A549 treated with CORT108297 at 1 μM for 4 hours (cell line): Measurements from ENCODE around the gene DERL2. TPM values are rescaled to one million over a fixed set of nuclear protein-coding genes. Genes with fewer than 3 reads are reported as not detected.

ENCODE experiments used
- total RNA-seq: library from RNA; stranded (reverse); fragments of 200-300 nt; extraction: Qiagen RNA extraction; gene quantifications from 5 replicates; pipeline ENCODE4 v1.2.3, GENCODE V29; 2022

DERL2 gene
- total RNA-seq, result 105 to 115 TPM (median 108 TPM) in 5 replicates

DNA sequence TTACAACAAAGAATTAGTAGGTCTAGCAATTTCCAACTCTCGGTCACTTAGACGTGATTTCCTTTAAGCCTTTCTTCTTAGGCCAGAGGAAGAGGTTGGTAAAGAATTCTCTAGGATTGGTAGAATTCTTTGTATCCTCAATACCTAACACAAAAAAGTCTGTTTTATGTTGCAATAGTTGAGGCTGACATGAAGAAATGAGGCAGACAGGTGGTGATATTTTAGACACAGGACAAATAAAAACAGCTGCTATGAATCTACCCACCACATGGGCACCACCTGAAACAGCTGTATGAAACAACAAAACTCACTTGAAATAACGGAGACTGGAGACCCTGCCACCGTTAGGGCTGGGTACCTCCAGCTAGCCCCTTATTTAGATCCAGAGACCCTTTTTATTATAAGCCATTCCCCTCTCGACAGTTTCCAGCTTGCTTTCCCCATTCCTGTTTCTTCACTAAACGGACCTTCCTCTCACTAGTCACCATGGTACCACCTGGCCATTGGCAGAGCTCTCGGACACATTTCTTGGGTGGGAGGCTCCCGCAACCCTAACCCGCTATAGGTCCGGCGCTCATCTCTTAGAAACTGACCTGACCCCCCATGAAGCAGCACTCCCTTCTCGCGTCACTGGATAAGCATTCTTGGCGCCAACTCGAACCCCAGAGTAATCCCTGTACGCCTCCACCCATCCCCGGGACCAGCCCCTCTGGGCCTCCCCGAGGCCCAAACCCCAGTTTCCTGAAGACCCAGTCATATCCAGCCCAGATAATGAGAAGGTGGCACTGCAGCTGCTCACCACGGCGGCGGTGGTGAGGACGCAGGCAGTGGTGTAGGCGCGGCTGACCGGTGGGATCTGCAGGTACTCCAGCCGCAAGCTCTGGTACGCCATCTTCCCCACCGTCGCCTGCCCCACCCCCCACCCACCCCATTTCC is at the start of gene DERL2:
Gene DERL2, minus strand, starts transcription at position 909 of the 936 bp plus-strand sequence. Its CDS starts 17 bp downstream, at position 892.

DNA sequence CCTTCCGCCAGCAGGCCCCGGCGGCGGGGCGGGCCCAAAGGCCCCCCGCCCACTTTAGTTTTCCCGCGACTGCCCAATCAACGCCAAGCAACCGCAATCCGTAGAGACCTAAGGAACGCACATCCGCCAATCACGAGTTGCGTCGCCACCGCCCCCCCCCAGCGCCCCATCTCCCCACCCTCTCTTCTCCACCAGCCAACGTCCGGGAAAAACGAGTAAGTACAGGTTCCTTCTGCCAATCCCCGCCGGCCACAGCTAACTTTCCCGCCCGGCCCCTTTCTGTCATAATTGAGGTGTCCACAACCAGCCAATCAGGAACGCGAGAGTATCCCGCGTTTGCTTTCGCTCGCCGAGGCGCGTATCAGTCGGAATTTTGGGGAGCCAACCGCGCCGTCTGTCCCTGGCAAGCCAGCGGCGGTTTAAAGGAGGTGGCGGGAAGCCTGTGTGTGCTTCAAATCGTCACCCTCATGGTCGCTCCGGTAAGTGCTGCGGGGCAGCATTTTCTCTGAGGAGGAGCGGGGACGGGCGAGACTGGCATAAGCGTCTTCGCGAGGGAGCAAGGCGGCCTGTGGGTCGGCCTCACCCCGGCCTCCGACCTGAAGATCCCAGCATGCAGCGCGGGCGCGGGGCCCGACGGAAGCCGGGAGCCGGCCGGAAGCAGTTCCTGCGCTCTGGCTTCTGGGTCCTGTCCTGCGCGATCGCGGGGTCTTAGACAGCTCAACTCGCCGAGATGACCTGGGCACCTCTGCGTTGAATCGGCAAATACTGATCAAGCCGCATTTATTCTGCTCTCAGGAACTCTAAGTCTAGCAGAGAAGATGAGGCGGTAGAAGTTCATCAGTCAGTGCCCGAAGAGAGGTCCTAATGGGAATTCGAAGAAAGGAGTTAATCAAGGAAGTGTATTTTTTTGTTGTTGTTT is 487 bp upstream of the DERL2 start, which contains the start of gene MIS12:
Gene MIS12, plus strand, starts transcription at position 361 of the 919 bp plus-strand sequence. CDS start 2,297 bp downstream, outside the sequence.

GRCh38 chr17:5438716-5439445 is 47.1 kb downstream of the DERL2 start, which contains the start of gene C1QBP:
Gene C1QBP, minus strand, starts transcription at chr17:5439155. Its CDS starts 82 bp downstream, at chr17:5439073.

Other genes starting within 250 kb of the DERL2 start
- gene RABEP1, start 203.9 kb downstream of the DERL2 start, total RNA-seq, result 40.2 to 43.9 TPM (median 43.5 TPM) in 5 replicates
- gene NUP88, start 66.5 kb downstream of the DERL2 start, total RNA-seq, result 70.3 to 120 TPM (median 82.4 TPM) in 5 replicates
- gene RPAIN, start 66.0 kb downstream of the DERL2 start, total RNA-seq, result 32.2 to 53.6 TPM (median 33.5 TPM) in 5 replicates
- 516 to 575 TPM (median 555 TPM) in 5 replicates for gene C1QBP, start 47.0 kb downstream of the DERL2 start, total RNA-seq
- gene DHX33, start 17.2 kb downstream of the DERL2 start, total RNA-seq, result 24.2 to 31.3 TPM (median 29.4 TPM) in 5 replicates
- 16.8 to 18.0 TPM (median 17.8 TPM) in 5 replicates for gene MIS12, start 388 bp upstream of the DERL2 start, total RNA-seq
- gene NLRP1, start 98.3 kb upstream of the DERL2 start, total RNA-seq, result 2.7 to 4.8 TPM (median 3.0 TPM) in 5 replicates